Activated CD4-positive, CD25-positive, alpha-beta regulatory T cell (primary cell): ENCODE data around the gene ANKS1A.
"Not testable (repeated sequence)": the region's sequence is repeated elsewhere in the genome, so short reads cannot be mapped to it uniquely, and the experiment has no call there.

Source experiments
- DNase-seq, 4 experiments: peaks; one replicate each; lab custom pipeline; 2025; lab: John Stamatoyannopoulos, UW

The ANKS1A gene

GRCh38 chr6:34992376-34992775, 103.3 kb downstream of the ANKS1A start:
- DNase-seq = no peak

- DNase-seq = no peak
Observed at GRCh38 chr6:34993213-34993612, 104.2 kb downstream of the ANKS1A start.

DNA sequence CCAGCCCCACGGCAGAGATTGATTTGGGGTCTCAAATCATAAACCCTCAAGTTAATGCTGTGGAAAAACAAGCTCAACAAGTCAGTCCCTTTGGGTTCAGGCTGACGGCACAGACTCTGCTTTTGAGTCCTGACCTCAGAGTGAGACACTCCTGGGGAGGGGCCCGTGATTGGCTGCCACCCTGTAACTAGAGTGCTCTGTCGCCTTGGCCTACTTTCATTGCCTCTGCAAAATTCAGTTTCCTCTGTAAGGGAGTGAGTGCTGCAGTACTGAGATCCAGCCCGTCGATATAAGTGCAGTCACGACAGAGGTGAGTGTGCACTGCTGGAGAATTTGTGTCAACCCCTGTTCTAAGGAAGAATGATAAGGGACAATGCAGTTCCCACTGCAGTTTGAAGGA, 105.6 kb downstream of the ANKS1A start:
- DNase-seq = no peak

GRCh38 chr6:34998417-34998816, 109.4 kb downstream of the ANKS1A start:
- DNase-seq = not testable (repeated sequence)

GRCh38 chr6:34999153-34999552, 110.1 kb downstream of the ANKS1A start:
- not testable (repeated sequence) for DNase-seq

DNA sequence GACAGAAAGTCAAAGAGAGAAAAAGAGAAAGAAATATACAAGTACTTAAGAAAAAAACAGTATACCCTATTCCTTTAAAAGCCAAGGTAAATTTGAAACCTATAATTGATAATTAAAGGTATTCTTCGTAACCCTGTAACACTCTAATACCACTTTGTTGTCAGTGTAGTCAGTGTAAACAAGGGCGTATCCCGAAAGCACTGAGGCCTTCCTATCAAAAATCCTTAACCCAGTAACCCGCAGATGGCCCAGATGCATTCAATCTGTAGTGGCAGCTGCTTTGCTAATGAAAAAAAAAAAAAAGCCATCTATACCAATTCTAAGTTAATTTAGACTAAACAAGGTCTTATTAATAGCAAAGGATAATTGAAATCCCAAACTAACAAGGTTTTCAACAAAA, 110.9 kb downstream of the ANKS1A start:
- not testable (repeated sequence) for DNase-seq

DNA sequence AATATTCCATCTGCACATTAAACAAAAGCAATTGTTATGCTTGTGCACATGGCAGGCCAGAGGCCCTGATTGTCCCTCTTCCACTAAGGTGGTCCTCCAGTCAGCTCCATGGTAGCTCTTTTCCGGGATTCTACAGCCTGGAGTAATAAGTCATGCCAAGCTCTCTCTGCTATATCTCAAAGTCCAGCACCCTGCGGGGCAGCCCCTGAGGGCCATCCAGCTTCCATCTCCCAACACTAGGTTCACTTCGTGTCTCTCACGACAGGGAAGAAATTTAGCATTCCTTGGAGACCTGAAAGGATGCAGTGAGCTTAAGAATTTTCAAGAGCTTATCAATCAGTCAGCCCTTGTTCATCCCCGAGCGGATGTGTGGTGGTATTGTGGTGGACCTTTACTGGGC, 112.3 kb downstream of the ANKS1A start:
- DNase-seq = not testable (repeated sequence)

- not testable (repeated sequence) for DNase-seq
Observed at GRCh38 chr6:35003886-35004530, 115.0 kb downstream of the ANKS1A start.

- DNase-seq = no peak
Observed at GRCh38 chr6:35007016-35007415, 118.0 kb downstream of the ANKS1A start.

GRCh38 chr6:35008858-35009257, 119.8 kb downstream of the ANKS1A start:
- DNase-seq = no peak

GRCh38 chr6:35011096-35012041, 122.3 kb downstream of the ANKS1A start:
- no peak for DNase-seq

DNA sequence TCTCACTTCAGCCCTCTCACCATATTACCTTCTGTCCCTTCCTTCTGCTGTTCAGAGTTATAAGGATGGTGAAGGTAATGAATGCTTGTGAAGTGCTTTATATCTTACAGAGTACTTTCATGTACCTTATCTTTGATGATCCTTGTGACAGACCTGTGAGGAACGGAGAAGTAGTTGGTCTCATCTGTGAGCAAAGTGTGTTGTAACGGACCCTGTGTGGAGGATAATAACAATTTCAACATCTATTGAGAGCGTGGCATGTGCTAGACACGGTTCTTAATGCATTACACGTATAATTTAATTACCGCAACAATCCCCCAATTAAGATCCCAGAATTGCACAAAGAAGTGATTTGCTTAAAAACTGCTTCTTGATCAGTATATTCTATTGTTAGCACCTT, 124.6 kb downstream of the ANKS1A start:
- no peak for DNase-seq

DNA sequence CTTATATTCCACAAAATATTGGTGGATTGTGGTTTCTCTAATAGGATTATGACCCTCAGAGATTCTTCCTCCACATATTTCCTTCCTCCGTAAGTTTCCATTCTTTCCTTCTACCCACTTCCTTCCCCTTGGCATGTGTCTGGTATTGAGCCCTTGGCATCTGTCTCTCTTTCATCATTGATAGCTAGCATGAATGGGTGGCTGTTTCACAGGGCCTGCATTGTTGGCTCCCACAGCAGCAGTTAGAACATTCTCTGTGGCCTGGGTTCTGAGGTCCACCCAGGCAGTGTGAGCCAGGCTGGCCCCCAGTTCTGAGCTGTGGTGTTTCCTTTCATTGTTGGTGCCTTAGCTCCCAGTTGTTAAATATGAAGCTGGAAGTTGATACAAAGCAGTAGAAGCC, 125.3 kb downstream of the ANKS1A start:
- no peak for DNase-seq

DNA sequence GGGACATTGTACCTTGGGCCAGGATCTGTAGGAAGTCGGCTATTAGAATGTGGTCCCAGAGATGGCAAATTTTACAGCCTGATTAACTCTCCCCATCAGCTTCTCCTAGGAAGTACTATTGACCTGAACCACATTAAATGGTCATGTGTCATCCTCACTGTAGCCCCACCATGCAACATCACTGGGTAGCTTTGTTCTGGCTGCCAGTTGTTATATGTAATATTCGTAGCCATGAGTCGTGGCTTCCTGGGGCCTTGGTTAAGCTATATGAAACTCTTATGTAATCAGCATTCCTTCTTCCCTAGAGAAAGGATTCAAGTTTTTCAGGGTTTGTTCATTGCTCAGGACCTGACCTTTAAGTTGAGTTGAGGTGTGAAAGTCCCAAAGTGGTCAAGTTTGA, 125.7 kb downstream of the ANKS1A start:
- DNase-seq = no peak

- no peak for DNase-seq
Observed at GRCh38 chr6:35015476-35015875, 126.4 kb downstream of the ANKS1A start.

GRCh38 chr6:35015996-35016395, 126.9 kb downstream of the ANKS1A start:
- no peak for DNase-seq

- no peak for DNase-seq
Observed at GRCh38 chr6:35016502-35017321, 127.7 kb downstream of the ANKS1A start.

- DNase-seq = no peak
Observed at GRCh38 chr6:35017411-35018181, 128.5 kb downstream of the ANKS1A start.

- no peak for DNase-seq
Observed at GRCh38 chr6:35018182-35018519, 129.1 kb downstream of the ANKS1A start.

DNA sequence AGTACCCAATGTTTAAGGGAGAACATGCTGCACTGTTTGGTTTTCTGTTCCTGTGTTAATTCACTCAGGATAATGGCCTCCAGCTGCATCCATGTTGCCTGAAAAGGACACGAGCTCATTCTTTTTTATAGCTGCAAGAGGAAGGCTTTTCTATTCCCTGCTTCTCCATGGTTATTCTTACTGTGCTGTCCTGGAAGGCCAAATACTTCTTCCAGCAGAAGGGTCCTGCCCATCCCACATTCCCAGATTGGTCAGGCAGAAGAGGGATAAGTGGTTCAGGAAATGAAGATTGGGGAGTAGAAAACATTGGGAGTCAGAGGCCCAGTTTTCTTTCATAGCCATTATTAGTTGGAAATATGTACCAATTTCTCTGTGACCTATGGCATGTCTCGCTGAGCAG, 129.7 kb downstream of the ANKS1A start:
- DNase-seq = no peak

- no peak for DNase-seq
Observed at GRCh38 chr6:35019171-35019570, 130.1 kb downstream of the ANKS1A start.

GRCh38 chr6:35019831-35020230, 130.8 kb downstream of the ANKS1A start:
- no peak for DNase-seq
